Measurements from ENCODE around the gene PYHIN1. TPM values are rescaled to one million over a fixed set of nuclear protein-coding genes. Genes with fewer than 3 reads are reported as not detected.

PYHIN1 gene
- polyA plus RNA-seq, 1 donor (not counting 4 experiments of a cell fraction or from before 2014, with no cell fraction given): 0.37 TPM

DNA sequence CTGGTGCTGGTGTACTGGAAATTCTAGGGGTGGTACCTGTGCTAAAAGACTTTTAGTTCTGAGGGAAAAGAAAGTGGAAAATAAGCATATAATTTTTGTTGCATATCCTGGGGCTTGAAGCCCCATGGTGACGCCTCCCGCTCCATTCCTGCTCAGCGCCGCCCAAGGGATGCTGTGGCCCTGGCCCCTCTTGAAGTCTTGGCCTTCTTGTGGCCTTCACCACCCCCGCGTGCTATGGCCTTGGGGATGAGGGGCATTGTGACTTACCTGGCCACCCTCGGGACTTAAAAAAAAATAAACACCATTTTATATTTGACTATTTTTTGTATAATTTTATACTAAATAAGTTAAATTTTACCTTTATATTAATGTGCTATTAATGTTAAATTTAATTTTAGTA lies 93.7 kb downstream of the PYHIN1 start:
- Histone ChIP-seq H3K9me1 (ENCODE audit: control insufficient read depth, extremely low read depth, insufficient read depth, low read length) (no peaks in the 10 kb centered on the region), H3K79me2 (ENCODE audit: control insufficient read depth, insufficient read depth, low read length) (peaks cover 74% of the 10 kb centered on the region), H2AFZ (ENCODE audit: control insufficient read depth, low read length) (no peak overlapping the region), H3K27ac (ENCODE audit: control insufficient read depth, insufficient read depth, low read length) (no peak overlapping the region), H3K36me3 (ENCODE audit: control insufficient read depth in 2 of 2, extremely low read depth in 1 of 2, insufficient read depth in 2 of 2, low read length in 2 of 2) (peaks cover 2 to 28% of the 10 kb centered on the region in 2 experiments), H3K27me3 (ENCODE audit: control insufficient read depth, extremely low read depth, insufficient read depth, low read length) (no peaks in the 10 kb centered on the region), H3K4me1 (ENCODE audit: control insufficient read depth, extremely low read depth, insufficient read depth, low read length) (no peaks in the 10 kb centered on the region), H3K9ac (ENCODE audit: control insufficient read depth, extremely low read depth, insufficient read depth, low read length) (no peak overlapping the region), H3K4me3 (ENCODE audit: control insufficient read depth in 2 of 3, extremely low read depth in 1 of 3, insufficient read depth in 2 of 3, low read depth in 1 of 3, low read length in 3 of 3) (no peak overlapping the region), H3K9me3 (ENCODE audit: control insufficient read depth, low read depth, low read length) (no peaks in the 10 kb centered on the region), H4K20me1 (ENCODE audit: control insufficient read depth, extremely low read depth, insufficient read depth, low read length) (no peaks in the 10 kb centered on the region), H3K4me2 (ENCODE audit: control insufficient read depth, extremely low read depth, insufficient read depth, low read depth, low read length) (no peak overlapping the region)
- FAIRE-seq (no peak), DNase-seq (ENCODE audit: low read depth, low spot score) (no peak)
- dilution Hi-C loops (cut with MboI; ENCODE audit: extremely low pct_ligation_motif_present, low sequenced_read_pairs): no loop called here
- TF ChIP-seq, protein P1, sequence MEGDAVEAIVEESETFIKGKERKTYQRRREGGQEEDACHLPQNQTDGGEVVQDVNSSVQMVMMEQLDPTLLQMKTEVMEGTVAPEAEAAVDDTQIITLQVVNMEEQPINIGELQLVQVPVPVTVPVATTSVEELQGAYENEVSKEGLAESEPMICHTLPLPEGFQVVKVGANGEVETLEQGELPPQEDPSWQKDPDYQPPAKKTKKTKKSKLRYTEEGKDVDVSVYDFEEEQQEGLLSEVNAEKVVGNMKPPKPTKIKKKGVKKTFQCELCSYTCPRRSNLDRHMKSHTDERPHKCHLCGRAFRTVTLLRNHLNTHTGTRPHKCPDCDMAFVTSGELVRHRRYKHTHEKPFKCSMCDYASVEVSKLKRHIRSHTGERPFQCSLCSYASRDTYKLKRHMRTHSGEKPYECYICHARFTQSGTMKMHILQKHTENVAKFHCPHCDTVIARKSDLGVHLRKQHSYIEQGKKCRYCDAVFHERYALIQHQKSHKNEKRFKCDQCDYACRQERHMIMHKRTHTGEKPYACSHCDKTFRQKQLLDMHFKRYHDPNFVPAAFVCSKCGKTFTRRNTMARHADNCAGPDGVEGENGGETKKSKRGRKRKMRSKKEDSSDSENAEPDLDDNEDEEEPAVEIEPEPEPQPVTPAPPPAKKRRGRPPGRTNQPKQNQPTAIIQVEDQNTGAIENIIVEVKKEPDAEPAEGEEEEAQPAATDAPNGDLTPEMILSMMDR (optimal IDR thresholded peaks at IDR 0.05 in 1 of 3, IDR thresholded peaks at IDR 0.05 in 1 of 3, conservative IDR thresholded peaks at IDR 0.05 in 1 of 3; ENCODE audit: extremely low read depth in 1 of 3, insufficient read depth in 2 of 3, low read length in 3 of 3): no peak
- no peak for TF ChIP-seq EZH2 (IDR thresholded peaks at IDR 0.05; ENCODE audit: low read length)

Other genes starting within 250 kb of the PYHIN1 start
- gene SPTA1, start 244.8 kb upstream of the PYHIN1 start, polyA plus RNA-seq: not detected in 3 replicates
- gene OR6K2, start 230.9 kb upstream of the PYHIN1 start, polyA plus RNA-seq: not detected in 3 replicates
- not detected in 3 replicates for gene OR6K3, start 210.8 kb upstream of the PYHIN1 start, polyA plus RNA-seq
- gene OR6K6, start 176.8 kb upstream of the PYHIN1 start, polyA plus RNA-seq: not detected in 3 replicates
- not detected in 3 replicates for gene OR6N1, start 159.4 kb upstream of the PYHIN1 start, polyA plus RNA-seq
- gene OR6N2, start 150.3 kb upstream of the PYHIN1 start, polyA plus RNA-seq: not detected in 3 replicates
- not detected in 3 replicates for gene MNDA, start 100.2 kb upstream of the PYHIN1 start, polyA plus RNA-seq
- 118 to 193 TPM (median 145 TPM) in 3 replicates for gene IFI16, start 78.4 kb downstream of the PYHIN1 start, polyA plus RNA-seq
- 0.09 to 0.33 TPM (median 0.17 TPM) in 3 replicates for gene AIM2, start 145.2 kb downstream of the PYHIN1 start, polyA plus RNA-seq
- 0.03 TPM in 1 of 3 replicates, not detected in the others for gene CADM3, start 240.1 kb downstream of the PYHIN1 start, polyA plus RNA-seq

Measured in keratinocyte (primary cell).